Measurements from ENCODE around the gene STOML3. TPM values are rescaled to one million over a fixed set of nuclear protein-coding genes. Genes with fewer than 3 reads are reported as not detected.

The STOML3 gene
- total RNA-seq, 1 experiment from 2014 or later = not detected

DNA sequence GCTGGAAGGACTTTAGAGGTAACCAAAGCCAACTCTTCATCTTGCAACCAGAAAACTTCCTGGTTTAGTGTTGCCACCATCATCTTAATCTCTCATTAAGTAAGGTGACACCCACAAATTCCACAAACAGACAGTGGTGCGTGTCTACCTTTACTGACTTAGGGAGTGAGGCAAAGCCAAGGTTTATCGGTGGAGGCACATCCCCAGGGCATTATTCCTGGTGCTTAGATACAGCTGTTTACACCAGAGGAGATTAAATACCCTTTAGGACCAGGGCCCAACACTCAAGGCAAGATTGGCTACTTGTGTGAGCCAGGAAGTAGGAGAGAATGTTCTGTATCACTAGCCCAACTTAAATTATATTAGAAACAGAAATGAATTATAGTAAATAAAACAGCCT, 9.5 kb downstream of the STOML3 start:
- no peak for DNase-seq (ENCODE audit: low read depth)

DNA sequence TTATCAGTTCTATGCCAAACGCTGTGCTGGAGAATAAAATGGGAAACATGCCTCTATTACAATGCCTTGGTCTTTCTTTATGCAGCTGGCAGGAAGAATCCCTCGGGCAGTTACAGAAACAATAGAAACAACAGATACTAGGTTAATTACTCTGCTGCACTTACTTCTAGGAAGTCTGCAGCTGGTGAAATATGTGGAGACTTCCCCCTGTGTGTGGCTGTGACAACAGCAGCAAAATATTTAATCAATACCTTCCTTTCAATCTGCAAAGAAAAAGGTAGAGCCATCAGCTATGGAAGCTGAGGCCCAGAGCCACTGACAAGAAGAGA, 9.9 kb downstream of the STOML3 start:
- DNase-seq (ENCODE audit: low read depth) = no peak

DNA sequence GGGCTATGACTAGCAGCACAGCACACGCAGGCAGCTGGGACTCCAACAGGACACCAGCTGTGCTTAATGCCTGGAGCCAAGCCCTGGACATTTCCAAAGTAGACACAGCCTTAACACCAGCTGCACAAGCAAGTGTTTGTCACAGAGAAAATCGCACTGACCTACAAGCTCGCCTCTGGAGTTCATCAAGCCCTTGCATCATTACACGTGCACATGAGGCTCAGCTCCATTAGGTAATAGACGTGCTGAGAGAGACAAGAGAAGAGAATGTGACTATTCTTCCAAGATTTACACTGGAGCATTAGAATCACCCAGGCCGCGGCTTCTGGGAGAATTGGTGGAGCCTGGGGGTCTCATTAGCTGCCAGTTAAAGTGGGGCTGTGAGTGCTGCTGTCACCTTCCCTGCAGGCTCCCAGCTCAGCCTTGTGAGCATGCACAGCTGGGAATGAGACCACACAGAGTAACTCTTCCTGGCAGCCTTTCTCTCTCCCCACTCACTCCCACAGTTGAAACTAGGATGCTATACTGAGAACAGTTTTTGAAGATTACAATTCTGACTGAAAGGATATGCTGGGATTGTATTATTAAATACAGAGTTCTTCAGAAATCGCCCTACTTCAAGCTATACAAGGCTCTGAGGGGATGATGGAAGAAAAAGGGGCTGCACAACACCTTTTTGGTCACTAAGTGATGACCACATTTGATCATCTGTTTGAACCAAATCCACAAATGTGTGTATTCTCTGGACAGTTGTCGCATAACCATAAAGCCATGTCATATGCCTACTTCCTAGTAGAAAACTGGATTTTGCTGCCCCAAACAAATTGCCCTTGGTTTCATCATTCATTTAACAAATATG, 10.5 kb downstream of the STOML3 start:
- DNase-seq (ENCODE audit: low read depth) = no peak

DNA sequence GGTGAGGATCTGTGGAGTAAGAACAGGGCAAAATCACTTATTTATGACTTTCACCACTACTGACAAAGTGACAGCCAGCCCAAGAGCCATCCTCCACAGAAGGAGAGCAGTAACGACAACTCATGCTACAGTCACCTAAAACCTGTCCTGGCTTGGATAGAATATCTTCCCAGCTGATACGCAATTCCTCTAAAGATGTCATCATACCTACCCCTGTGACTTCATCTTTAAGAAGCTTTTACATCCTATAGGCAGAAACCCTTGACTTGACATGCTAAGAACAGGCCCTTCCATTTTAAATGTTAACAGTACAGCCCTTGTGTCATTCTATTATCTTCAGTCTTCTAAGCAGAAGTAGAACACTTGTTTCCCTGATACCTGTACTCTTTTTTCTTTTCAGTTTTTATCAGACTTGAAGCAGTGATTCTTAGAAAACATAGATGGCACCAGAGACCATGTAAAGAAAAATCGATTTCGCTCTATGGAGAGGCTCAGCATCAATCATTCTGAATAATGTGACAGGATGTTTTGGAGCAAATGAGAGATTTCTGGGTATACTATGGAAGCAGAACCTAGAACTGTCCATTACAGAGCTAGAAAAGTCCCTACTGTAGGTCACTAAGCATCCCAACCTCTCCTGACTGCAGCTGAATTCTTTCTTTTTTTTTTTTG, 20.1 kb downstream of the STOML3 start:
- DNase-seq (ENCODE audit: low read depth) = no peak

DNA sequence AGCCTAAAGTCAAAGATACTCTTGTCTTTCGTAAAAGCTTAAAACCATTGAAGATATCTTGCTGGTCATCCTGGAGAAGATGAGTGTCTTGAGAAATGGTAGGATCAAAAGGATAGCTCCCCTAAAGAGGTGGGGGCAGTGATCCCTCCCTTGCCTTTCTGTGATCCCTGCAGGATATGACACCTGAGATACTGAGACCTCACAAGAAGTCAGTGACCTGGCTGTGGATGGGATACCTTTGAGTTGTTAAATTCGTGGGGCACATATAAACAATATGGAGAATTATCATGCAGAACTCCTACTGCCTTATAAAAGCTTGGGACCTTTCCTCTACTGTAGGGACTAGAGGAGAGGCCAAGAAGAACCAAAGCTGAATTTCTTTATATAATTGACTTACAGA, 21.4 kb downstream of the STOML3 start:
- DNase-seq (ENCODE audit: low read depth) = no peak

DNA sequence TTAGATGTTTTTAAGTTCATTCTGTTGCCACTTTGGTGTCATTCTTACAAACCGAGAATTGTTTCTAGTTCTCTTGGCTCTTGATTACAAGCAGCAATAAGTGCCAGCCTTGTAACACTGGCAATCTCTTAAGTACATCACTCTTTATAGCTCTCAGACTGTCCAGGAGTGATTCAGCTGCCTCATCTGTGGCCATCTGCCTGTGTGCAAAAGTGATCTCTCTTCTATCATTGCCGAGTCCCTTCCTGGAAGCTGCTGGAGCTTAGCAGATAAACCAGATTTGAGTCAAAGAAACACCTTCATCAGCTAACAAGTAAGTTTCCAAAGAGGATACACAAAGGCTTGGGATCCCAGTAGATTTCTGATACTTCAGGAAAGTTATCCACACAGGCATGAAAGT, 23.2 kb downstream of the STOML3 start:
- no peak for DNase-seq (ENCODE audit: low read depth)

DNA sequence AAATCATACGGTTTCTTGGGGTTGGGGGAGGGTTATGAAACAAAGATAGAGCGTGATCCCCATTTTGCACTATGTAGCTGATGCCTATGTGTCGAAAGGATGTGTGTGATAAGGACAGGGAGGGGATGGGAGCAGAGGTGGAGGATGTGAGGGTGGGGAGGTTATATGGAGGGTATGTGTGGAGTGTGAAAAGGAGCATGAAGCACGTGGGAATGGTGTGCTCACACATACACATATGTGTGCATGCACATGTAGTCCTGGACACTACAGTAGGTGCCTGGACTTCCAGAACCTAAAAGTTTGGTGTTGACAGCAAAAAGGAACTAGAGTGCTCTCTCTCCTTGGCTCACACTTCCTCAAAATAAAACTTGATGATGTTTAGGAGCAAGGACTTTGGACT, 25.4 kb downstream of the STOML3 start:
- no peak for DNase-seq (ENCODE audit: low read depth)

DNA sequence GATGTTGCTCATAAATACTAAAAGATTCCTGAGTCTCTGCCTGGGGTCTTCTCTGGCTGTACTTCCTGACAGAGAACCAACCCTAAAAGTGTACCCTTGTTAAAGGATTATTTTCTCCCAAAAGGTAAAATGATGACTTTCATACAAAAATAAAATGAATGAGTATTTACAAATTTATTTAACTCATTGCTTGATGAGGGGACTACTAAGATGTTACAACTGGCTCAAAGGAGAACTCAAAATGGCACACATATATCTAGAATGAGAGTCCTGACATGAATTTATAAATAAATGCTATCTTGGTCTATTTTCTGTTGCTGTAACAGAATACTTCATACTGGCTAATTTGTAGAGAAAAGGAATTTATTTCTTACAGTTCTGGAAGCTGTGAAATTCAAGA, 30.5 kb downstream of the STOML3 start:
- no peak for DNase-seq (ENCODE audit: low read depth)

DNA sequence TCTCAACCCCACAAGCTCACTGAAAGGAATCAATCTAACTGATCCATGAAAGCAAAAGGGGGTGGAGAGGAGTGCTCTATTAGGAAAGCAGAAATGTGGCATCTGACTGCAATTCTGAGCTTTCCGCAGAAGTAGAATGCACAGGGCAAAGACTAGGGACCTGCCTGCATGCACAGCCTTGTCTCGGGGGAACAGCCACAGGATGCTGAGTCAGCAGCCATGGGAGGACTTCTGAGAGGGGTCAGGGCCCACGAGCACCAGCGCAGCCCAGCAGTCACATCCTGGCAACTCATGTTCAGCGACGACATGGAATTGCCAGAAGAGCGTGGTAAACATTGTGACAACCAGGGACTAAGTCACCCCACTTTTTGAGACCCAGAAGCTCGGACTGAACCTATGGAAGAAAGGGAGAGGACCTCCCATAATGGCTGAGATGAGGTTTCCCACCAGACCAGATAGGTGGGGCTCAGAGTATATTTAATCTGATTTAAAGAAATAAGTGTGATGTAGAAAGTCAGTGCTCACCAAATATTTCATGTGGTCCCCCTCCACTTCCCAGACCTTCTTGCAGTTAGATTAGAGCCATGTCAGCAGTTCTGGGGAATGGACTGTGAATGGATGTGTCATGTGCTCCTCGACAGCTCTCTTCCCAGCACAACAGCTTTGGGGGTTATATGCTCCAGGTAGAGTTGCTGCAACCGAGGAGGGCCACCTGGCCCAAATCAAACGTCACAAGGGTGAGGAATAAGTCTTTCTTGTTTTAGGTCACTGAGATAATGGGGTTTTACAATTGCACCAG, 32.6 kb downstream of the STOML3 start:
- no peak for DNase-seq (ENCODE audit: low read depth)

DNA sequence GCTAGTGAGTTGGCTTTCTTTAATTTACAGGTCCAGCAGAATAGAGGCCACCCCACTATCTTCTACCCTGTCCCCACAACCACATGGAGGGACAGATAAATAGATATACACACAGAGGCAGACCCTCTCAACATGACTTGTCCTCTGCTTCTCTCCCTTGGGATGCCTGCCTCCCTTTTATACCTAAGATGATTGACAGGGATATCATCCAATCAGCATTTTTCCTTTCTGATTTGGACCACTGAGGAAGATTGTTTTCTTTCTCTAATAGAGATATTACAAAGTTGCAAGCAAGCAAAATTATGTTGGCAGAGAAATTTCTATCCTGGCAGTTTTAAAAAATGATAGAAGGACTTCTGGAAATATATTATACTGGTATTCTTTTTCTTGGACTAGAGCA, 35.8 kb downstream of the STOML3 start:
- DNase-seq (ENCODE audit: low read depth) = no peak

DNA sequence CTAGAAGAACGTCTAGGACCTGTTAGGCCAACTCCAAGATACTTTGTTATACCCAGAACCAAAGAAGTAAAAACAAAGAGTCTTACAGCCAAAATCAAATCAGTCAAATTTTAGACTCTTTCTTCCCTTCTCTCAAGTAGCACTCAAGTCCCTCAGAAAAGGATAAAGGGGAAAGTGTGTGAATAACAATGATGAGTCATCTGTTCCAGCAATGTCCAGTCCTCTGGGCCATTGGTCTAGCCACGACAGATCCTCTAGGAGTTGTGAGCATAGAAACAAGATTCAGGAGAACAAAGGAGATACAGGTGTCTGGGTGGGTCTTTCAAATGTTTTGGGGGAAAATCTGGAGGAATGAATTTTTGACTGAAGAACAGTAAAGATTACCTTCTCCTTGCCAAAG, 36.3 kb downstream of the STOML3 start:
- DNase-seq (ENCODE audit: low read depth) = no peak

DNA sequence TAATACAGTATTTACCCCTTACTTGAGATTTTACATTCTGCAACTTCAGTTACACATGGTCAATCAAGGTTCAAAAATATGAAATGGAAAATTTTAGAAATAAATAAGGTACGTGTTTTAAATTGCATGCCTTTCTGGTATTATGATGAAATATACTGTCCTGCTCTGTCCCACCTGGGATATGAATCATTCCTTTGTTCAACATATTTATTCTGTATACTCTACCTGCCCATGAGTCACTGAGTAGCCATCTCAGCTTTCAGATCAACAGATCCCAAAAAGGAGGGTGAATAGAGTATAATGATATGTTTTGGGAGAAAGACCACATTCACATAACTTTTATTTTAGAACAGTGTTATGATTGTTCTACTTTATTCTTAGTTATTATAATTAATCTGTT, 37.8 kb downstream of the STOML3 start:
- DNase-seq (ENCODE audit: low read depth) = no peak

DNA sequence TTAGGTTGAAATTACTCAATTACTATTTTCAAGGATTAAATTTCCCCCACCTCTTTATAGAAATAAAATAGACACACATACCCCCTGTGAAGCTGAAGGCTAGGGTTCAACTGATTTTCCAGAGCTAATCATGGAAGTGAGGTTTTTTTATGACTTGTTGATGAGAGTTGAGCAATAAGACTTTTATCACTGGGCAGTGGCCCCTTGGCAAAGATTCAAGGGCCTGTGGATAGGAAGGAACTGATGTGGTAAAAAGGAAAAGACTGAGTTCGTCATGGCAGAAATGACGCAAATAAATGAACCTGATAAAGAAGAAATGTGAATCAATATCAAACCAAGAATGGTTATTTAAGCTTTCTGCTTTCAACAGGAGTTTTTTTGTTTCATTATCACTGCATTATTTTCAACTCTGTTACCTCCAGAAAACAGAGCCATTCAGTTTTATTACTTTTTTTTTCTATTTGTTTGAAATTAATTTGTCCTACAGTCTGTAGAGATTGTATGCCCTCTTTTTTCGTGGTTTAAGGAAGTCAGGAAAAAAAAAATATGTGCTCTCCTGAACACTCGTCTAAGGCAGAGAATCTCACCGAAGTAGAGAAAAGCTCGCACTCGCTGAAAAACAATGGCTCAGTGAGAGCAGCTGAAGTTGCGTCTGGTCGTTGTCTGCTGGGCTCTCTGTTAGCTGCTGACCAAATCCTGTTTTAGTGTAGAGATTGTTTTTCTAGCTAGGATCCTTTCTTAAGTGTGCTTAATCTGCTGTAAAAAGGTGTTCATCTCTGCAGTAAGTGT, 38.9 kb downstream of the STOML3 start:
- DNase-seq (ENCODE audit: low read depth) = no peak

DNA sequence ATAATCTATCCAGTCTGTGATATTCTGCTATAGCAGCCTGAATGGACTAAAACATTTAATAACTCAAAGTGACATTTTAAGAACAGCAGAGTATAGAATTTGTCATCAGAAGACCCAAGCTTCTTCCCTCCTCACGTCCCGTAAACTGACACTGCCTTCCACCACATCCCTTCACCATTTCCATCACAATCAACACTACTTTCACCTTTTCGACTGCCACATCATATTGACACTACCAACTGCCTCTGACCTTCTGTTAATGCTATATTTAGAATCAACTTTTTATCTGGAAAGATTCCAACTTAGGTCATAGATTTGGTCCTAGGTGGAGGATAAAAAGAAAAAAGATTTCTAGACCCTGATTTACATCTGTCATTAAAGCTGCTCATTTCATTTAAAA, 39.6 kb downstream of the STOML3 start:
- DNase-seq (ENCODE audit: low read depth) = no peak

DNA sequence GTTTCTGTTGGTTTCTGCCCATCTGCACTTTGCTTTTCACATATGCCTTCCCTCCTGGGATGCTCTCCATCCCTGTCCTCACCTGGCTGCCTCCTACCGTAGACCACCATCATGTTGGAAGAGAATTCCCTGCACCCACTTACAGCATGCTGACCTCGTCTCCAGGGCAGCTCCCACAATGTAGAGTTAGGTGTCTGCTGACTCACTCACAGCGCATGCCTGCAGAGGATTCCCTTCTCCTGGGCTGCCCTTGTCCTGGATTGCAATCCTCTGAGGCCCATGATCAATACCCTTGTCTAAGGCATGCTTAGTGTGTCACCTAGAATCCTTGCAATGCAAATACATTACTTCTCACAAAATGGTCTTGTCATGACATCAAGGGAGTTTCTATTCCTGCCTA, 43.6 kb downstream of the STOML3 start:
- no peak for DNase-seq (ENCODE audit: low read depth)

DNA sequence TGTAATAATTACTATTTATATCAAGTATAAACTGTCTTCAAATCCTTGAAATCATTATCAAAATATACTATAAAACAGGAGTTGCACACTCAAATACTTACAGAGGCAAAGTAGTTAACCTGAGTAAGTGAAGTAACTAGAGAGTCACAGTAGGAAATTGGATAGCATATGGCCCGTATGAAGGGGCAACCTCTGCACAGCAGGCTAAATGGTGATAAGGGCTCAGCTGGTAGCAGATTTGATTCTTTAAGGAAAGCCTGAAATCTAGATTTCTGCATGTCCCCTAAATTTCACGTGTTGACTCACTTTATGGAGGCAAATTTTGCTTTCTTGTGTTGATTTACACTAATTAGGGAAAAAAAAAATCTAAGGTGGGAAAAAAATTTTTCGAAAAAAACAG, 46.4 kb downstream of the STOML3 start:
- no peak for DNase-seq (ENCODE audit: low read depth)

DNA sequence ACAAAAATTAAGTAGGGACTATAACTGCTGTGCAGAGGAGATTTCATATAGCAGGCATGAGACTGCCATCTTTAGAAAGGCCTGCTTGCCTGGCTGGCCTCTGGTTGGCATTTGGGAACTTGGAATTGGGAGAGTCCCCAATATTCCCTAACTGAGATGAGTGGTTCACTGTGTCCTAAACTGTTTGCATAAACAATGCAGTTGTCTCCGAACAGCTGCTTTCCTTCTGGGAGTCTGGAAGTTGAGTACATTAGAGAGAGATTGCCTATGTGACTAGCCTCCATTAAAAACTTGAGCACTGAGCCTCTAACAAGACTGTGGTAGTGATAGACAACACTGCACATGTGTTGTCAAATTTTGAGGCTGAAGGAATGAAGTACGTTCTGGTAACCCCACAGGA, 47.4 kb downstream of the STOML3 start:
- DNase-seq (ENCODE audit: low read depth) = no peak

DNA sequence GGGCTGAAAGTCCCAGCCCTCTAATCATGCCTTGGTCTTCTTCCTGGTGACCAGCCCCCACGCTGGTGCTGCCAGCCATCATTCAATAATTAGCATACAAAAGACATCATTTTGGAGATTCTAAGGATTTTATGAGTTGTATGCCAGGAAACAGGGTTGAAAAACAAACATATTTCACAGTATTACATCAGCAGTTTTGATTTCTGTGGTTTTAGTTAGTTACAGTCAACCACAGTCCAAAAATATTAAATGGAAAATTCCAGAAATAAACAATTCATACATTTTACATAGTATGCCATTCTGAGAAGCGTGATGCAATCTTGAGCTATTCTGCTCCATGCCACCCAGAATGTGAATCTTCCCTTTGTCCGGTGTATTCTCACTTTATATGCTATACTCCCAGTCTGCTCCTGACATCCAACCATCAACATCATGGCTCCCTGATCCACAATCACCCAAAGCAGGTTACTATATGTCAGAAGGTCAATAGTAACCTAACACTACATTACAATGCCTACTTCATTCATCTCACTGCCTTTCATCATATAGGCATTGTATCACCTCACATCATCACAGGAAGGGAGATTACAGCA, 49.2 kb downstream of the STOML3 start:
- DNase-seq (ENCODE audit: low read depth) = no peak

DNA sequence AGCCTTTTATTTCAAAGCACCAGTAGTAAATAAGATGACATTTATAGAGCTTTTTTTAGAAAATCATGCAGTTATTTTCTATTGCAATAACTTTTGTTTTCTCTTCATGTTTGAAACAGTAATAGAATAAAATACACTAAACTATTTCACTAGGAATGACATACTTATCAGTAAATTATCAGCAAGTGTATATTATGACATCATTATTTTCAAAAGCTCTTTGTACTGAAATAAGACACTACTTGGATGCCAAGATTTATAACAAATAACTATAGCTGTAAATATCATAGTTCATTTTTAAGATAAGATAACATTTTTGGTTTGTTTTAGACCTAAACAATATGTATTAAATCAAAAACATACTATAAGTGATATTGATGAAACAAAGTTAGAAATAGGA, 56.8 kb downstream of the STOML3 start:
- no peak for DNase-seq (ENCODE audit: low read depth)

DNA sequence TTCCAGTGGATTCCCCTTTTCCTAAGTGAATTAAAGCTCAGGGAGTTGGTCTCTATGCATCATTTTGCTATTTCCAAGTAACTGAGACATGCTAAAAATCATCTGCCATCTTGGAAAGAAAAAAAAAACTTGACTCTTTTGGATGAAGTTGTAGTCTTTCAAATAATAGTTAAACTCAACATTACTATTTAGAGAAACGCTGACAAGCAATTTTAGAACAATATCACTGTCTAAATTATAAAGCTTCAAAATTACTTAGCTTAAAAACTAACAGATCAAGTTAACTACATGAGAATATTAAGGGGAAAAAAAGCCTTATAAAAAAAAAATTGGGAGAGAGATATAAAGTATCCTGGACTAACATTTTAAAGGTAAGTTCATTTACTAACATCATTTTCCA, 68.5 kb downstream of the STOML3 start:
- DNase-seq (ENCODE audit: low read depth) = no peak

DNA sequence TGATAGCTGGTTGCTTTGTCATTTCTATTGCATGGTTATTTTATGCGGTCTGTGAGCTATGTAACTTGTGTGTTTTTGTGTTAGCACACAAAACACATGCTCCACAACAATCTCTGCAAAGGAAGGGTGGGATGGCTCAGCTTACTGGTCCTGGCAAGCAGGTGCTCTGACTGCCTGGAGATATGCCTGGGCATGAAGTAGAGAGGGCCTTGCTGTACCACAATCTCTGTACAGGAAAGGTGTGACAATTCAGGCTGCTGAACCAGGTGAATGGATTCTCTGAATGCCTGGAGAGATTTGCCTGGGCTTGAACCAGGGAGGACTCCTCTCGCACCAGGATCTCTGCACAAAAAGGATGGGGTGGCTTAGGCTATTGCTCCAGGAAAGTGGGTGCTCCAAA, 69.5 kb downstream of the STOML3 start:
- no peak for DNase-seq (ENCODE audit: low read depth)
